HG02870 (cell line): Measurements from ENCODE around the gene ATXN7L3.
A peak's percentile ranks its signal among the peaks of the same experiment; 100 is the strongest.

Source experiments
- ATAC-seq: cut with Tn5 transposase; IDR thresholded peaks from one replicate; pipeline ENCODE4 v1.9.1; 2021; ENCODE audit warnings: mild to moderate bottlenecking, moderate library complexity; ENCODE audit not compliant: unreplicated experiment

ATXN7L3 gene

GRCh38 chr17:44219108-44219615 lies 19.5 kb upstream of the ATXN7L3 start:
- ATAC-seq = peak; percentile 17

- peak; percentile 29 for ATAC-seq
Observed at GRCh38 chr17:44218344-44219107, 18.8 kb upstream of the ATXN7L3 start.

GRCh38 chr17:44217738-44218343 lies 18.2 kb upstream of the ATXN7L3 start:
- peak; percentile 1 for ATAC-seq

GRCh38 chr17:44216694-44217093 lies 17.0 kb upstream of the ATXN7L3 start:
- ATAC-seq = no peak

- no peak for ATAC-seq
Observed at GRCh38 chr17:44216173-44216572, 16.5 kb upstream of the ATXN7L3 start.

- ATAC-seq = no peak
Observed at GRCh38 chr17:44214896-44215295, 15.2 kb upstream of the ATXN7L3 start.

GRCh38 chr17:44214230-44214494 lies 14.5 kb upstream of the ATXN7L3 start:
- ATAC-seq = no peak

GRCh38 chr17:44213403-44214229 lies 13.9 kb upstream of the ATXN7L3 start:
- no peak for ATAC-seq

- ATAC-seq = no peak
Observed at GRCh38 chr17:44212507-44213402, 13.1 kb upstream of the ATXN7L3 start.

GRCh38 chr17:44211281-44212265 lies 11.9 kb upstream of the ATXN7L3 start:
- ATAC-seq = no peak

GRCh38 chr17:44210342-44211192 lies 10.9 kb upstream of the ATXN7L3 start:
- no peak for ATAC-seq

- no peak for ATAC-seq
Observed at GRCh38 chr17:44209786-44210341, 10.2 kb upstream of the ATXN7L3 start.

- ATAC-seq = no peak
Observed at GRCh38 chr17:44207743-44208142, 8.1 kb upstream of the ATXN7L3 start.

GRCh38 chr17:44207319-44207718 lies 7.6 kb upstream of the ATXN7L3 start:
- ATAC-seq = no peak

- no peak for ATAC-seq
Observed at GRCh38 chr17:44206825-44207155, 7.1 kb upstream of the ATXN7L3 start.

- no peak for ATAC-seq
Observed at GRCh38 chr17:44205962-44206824, 6.5 kb upstream of the ATXN7L3 start.

GRCh38 chr17:44204441-44204882 lies 4.8 kb upstream of the ATXN7L3 start:
- no peak for ATAC-seq
